ENCODE results near the gene PNMT.

PNMT gene

DNA sequence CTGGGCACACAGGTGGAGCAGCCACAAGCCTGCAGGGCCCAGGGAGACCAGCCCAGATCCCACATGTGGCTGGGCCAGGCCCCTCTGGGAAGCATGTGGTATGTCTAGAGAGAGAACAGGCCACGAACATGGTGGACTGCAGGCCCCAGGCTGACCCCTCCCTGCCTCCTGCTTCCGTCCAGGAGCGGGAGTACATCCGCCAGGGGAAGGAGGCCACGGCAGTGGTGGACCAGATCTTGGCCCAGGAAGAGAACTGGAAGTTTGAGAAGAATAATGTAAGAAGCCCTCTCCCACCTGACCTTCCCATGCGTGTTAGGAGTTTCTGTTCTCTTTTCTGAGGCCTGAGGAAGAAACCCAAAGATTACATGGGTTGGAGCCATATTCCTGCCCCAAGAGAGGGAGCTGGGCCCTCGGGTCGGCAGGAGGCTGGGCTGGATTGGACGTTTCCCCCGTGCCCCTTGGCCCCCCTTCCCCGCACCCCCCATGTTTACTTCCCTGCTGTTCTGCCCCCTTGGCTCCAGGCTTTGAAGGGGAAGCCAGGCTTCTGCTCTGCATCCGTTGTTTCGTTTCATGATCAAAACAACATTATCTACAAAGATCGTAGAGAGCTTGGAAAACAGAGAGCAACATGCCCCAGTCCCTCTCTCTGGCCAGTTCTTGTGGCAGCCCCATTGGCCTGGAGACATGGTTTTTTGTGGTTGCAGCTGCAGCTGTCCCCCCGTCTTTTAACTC is 8.8 kb upstream of the PNMT start:
- DNase-seq (ENCODE audit: extremely low read depth, insufficient read length), result no peak
- TF ChIP-seq, protein P1, sequence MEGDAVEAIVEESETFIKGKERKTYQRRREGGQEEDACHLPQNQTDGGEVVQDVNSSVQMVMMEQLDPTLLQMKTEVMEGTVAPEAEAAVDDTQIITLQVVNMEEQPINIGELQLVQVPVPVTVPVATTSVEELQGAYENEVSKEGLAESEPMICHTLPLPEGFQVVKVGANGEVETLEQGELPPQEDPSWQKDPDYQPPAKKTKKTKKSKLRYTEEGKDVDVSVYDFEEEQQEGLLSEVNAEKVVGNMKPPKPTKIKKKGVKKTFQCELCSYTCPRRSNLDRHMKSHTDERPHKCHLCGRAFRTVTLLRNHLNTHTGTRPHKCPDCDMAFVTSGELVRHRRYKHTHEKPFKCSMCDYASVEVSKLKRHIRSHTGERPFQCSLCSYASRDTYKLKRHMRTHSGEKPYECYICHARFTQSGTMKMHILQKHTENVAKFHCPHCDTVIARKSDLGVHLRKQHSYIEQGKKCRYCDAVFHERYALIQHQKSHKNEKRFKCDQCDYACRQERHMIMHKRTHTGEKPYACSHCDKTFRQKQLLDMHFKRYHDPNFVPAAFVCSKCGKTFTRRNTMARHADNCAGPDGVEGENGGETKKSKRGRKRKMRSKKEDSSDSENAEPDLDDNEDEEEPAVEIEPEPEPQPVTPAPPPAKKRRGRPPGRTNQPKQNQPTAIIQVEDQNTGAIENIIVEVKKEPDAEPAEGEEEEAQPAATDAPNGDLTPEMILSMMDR (IDR thresholded peaks at IDR 0.05; ENCODE audit: insufficient read depth, low read length, poor library complexity, severe bottlenecking), result no peak
- no peaks in the 10 kb centered on the region for H3K27me3 ChIP-seq (replicated peaks; ENCODE audit: control insufficient read depth, insufficient read depth, low read length)
- no peak overlapping the region for H3K4me3 ChIP-seq (replicated peaks; ENCODE audit: low read depth, low read length)
- peaks cover 42% of the 10 kb centered on the region for H3K36me3 ChIP-seq (ENCODE audit: control insufficient read depth, insufficient read depth, low read length)

DNA sequence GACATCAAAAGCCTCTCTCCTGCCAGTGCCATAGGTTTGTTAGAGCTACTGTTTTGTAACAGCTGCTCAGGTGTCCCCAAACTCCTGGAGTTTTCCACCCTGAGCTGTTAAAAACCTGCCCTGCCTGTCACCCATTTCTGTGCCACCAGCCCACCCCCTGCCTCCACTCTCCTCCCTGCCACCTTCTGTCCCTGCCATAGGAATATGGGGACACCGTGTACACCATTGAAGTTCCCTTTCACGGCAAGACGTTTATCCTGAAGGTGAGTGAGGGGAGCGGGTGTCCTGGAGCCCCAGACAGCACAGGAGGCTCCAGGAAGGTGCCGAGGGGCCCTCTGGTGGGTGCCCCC is 8.3 kb upstream of the PNMT start:
- Histone ChIP-seq H3K4me3 (replicated peaks; ENCODE audit: low read depth, low read length) (no peak overlapping the region), H3K36me3 (ENCODE audit: control insufficient read depth, insufficient read depth, low read length) (peaks cover 41% of the 10 kb centered on the region), H3K27me3 (replicated peaks; ENCODE audit: control insufficient read depth, insufficient read depth, low read length) (no peaks in the 10 kb centered on the region)
- TF ChIP-seq, protein P1 (IDR thresholded peaks at IDR 0.05; ENCODE audit: insufficient read depth, low read length, poor library complexity, severe bottlenecking), result no peak
- no peak for DNase-seq (ENCODE audit: extremely low read depth, insufficient read length)

DNA sequence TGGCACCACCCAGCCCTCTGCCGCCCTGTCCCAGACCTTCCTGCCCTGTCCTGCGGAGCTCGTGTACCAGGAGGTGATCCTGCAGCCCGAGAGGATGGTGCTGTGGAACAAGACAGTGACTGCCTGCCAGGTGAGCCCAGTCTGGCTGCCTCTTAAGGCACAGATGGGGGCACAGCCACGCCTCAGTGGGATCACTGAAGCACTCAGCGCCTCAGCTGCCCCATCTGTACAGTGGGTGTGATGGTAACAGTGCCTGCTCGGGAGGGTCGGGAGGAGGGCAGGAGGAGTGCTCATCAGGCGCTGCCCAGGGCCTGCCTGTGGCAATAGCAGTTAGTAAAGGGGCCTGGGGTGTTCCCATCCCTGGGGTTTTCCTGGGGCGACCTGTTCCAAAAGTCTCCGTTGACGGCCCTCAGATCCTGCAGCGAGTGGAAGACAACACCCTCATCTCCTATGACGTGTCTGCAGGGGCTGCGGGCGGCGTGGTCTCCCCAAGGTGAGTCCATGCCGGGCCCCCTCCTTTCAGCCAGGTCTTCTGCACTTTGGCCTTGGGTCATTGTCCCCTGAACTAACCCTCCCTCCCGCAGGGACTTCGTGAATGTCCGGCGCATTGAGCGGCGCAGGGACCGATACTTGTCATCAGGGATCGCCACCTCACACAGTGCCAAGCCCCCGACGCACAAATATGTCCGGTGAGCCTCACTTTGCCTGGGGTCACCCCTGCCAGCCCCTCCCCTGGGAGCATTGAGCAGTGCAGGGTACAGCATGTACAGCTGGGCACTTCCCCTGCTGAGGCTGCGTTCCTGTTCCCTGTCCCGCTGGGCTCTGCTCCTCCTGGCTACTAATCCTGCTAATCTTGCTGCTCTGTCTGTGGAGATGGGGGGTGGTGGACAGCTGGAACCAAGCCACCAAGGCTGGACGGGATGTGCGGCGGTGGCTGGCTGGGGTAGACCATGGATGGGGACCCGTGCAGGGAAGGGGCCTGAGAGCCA is 7.6 kb upstream of the PNMT start:
- TF ChIP-seq, protein P1 (IDR thresholded peaks at IDR 0.05; ENCODE audit: insufficient read depth, low read length, poor library complexity, severe bottlenecking), result no peak
- H3K36me3 ChIP-seq (ENCODE audit: control insufficient read depth, insufficient read depth, low read length), result peaks cover 41% of the 10 kb centered on the region
- H3K4me3 ChIP-seq (replicated peaks; ENCODE audit: low read depth, low read length), result no peak overlapping the region
- no peak for DNase-seq (ENCODE audit: extremely low read depth, insufficient read length)
- no peaks in the 10 kb centered on the region for H3K27me3 ChIP-seq (replicated peaks; ENCODE audit: control insufficient read depth, insufficient read depth, low read length)

DNA sequence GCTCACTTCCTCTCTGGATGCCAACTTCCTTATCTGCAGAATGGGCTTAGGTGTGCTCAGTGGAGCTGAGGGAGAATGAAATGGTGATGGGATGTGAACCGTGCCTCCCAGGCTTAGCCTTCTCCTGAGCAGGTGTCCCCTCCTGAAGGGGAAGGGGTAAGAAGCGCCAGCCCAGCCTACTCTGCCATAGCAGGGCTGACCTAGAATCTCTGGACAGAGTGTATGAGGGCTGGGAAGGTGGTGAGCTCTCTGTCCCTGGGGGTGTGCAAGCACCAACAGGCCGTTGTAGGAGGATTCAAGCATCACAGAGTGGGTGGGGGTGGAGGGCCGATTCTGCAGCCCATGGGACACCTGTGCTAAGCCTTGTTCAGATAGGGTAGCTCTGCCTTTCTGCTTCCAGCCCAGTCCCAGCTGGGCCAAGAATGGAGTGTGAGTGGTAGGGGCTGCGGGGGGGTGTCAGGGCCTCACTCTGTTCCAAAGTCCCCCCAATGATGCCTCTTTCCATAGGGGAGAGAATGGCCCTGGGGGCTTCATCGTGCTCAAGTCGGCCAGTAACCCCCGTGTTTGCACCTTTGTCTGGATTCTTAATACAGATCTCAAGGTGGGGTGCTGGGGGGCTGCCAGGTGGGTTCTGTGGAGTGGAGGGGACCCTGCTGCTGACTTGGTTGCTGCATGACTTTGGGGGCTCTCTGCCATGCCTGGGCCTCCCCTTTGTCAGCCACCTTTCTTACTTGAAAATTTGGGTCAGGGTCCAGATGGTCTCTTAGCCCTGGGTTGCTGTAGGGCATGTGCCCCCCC is 6.3 kb upstream of the PNMT start:
- TF ChIP-seq, protein P1 (IDR thresholded peaks at IDR 0.05; ENCODE audit: insufficient read depth, low read length, poor library complexity, severe bottlenecking), result no peak
- Histone ChIP-seq H3K27me3 (replicated peaks; ENCODE audit: control insufficient read depth, insufficient read depth, low read length) (no peaks in the 10 kb centered on the region; the same call in 1 of the 2 replicates), H3K36me3 (ENCODE audit: control insufficient read depth, insufficient read depth, low read length) (peaks cover 37% of the 10 kb centered on the region), H3K4me3 (replicated peaks; ENCODE audit: low read depth, low read length) (no peak overlapping the region)
- no peak for DNase-seq (ENCODE audit: extremely low read depth, insufficient read length)

DNA sequence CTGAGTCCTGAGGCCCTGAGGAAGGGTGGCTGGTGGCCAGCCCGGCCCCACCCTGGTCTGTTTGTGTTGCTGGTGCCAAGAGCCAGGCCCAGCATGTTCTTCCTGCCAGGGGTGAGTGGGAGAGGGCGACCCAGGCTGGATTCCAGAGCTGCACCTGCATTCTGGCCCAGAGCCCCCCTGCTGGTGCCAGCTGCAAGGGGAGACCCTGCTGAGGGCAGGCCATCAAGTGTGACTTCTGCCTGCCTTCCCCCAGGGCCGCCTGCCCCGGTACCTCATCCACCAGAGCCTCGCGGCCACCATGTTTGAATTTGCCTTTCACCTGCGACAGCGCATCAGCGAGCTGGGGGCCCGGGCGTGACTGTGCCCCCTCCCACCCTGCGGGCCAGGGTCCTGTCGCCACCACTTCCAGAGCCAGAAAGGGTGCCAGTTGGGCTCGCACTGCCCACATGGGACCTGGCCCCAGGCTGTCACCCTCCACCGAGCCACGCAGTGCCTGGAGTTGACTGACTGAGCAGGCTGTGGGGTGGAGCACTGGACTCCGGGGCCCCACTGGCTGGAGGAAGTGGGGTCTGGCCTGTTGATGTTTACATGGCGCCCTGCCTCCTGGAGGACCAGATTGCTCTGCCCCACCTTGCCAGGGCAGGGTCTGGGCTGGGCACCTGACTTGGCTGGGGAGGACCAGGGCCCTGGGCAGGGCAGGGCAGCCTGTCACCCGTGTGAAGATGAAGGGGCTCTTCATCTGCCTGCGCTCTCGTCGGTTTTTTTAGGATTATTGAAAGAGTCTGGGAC is 5.5 kb upstream of the PNMT start:
- no peak for DNase-seq (ENCODE audit: extremely low read depth, insufficient read length)
- Histone ChIP-seq H3K36me3 (ENCODE audit: control insufficient read depth, insufficient read depth, low read length) (peaks cover 33% of the 10 kb centered on the region), H3K4me3 (replicated peaks; ENCODE audit: low read depth, low read length) (no peak overlapping the region), H3K27me3 (replicated peaks; ENCODE audit: control insufficient read depth, insufficient read depth, low read length) (no peaks in the 10 kb centered on the region; the same call in 1 of the 2 replicates)
- TF ChIP-seq, protein P1 (IDR thresholded peaks at IDR 0.05; ENCODE audit: insufficient read depth, low read length, poor library complexity, severe bottlenecking), result no peak

Measured in GM06990 (cell line).